SH-SY5Y (cell line): ENCODE measurements around the gene EMC1.

Experiments
- GATA2 ChIP-seq: IDR thresholded peaks from 2 replicates; pipeline ENCODE4 v1.6.1; 2011; ENCODE audit warnings: mild to moderate bottlenecking, low read depth, low read length
- GATA3 ChIP-seq: IDR thresholded peaks from 2 replicates; pipeline ENCODE4 v1.6.1; 2011; ENCODE audit warnings: low read depth, mild to moderate bottlenecking, low read length, moderate library complexity

DNA sequence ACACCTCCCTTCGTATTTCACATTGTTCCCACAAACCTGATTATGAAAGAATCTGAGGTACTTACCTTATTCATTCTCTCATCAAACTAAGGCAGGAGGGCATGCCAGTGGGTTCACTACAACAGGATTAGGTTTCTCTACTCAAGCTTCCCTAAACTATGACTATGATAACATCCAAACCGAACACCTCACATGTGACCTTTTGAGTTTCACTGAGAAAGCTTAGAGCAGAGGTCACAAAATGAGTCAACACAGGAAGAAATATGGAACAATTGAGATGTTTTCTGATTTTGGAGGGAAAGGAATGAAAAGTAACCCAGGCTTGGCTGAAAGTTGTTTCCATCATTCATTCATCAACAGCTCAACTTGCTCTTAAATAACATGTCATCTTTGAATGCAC lies 65.3 kb downstream of the EMC1 start:
- TF ChIP-seq GATA3 (no peak), GATA2 (no peak)
